Measurements from ENCODE around the gene OTOG.

The OTOG gene

DNA sequence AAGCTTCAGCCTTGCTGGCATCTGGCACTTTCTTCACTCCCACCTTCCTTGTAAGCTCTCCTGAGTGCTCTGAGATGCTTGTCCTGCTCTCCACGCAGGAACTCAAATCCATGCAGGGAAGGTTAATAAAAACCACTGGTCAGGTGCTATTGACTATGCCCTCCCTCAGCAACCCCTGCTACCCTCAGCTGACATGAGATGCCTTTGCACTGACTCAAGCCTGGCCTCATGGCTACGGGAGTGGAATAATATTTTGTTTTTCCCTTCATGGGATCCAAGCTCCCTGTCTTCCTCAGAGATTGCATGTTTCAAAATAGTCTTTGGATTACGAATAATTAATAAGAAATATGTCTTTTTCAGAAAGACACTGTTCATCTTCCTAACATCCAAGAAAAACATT lies 38.8 kb upstream of the OTOG start:
- no peak overlapping the region for H3K4me3 ChIP-seq (replicated peaks; ENCODE audit: low read depth, low read length)
- H3K27me3 ChIP-seq (replicated peaks; ENCODE audit: control insufficient read depth, insufficient read depth, low read length): no peaks in the 10 kb centered on the region; the same call in 1 of the 2 replicates
- TF ChIP-seq, protein P1, sequence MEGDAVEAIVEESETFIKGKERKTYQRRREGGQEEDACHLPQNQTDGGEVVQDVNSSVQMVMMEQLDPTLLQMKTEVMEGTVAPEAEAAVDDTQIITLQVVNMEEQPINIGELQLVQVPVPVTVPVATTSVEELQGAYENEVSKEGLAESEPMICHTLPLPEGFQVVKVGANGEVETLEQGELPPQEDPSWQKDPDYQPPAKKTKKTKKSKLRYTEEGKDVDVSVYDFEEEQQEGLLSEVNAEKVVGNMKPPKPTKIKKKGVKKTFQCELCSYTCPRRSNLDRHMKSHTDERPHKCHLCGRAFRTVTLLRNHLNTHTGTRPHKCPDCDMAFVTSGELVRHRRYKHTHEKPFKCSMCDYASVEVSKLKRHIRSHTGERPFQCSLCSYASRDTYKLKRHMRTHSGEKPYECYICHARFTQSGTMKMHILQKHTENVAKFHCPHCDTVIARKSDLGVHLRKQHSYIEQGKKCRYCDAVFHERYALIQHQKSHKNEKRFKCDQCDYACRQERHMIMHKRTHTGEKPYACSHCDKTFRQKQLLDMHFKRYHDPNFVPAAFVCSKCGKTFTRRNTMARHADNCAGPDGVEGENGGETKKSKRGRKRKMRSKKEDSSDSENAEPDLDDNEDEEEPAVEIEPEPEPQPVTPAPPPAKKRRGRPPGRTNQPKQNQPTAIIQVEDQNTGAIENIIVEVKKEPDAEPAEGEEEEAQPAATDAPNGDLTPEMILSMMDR (IDR thresholded peaks at IDR 0.05; ENCODE audit: insufficient read depth, low read length, poor library complexity, severe bottlenecking): no peak
- no peaks in the 10 kb centered on the region for H3K36me3 ChIP-seq (ENCODE audit: control insufficient read depth, insufficient read depth, low read length)
- no peak for DNase-seq (ENCODE audit: extremely low read depth, insufficient read length)

DNA sequence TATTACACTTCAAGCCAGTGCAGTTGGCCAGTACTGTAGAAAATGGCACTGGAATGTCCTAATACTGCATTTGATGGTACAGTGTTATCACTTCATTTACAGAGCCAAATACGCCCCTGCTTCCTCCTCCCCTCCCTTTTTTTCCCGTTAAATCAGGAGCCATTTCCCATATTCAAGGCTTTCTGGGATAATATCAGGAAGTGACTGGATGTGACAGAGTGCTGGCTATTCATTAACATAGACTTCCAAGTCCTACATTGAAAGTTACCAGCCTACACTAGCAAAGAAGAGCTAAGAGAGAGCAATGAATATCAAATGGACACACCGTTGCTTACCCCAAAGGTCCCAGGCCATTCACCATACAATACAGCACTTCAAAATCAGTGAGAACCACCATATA lies 38.3 kb upstream of the OTOG start:
- Histone ChIP-seq H3K4me3 (replicated peaks; ENCODE audit: low read depth, low read length) (no peak overlapping the region), H3K36me3 (ENCODE audit: control insufficient read depth, insufficient read depth, low read length) (no peaks in the 10 kb centered on the region), H3K27me3 (replicated peaks; ENCODE audit: control insufficient read depth, insufficient read depth, low read length) (no peaks in the 10 kb centered on the region; the same call in 1 of the 2 replicates)
- no peak for DNase-seq (ENCODE audit: extremely low read depth, insufficient read length)
- TF ChIP-seq, protein P1 (IDR thresholded peaks at IDR 0.05; ENCODE audit: insufficient read depth, low read length, poor library complexity, severe bottlenecking): no peak

DNA sequence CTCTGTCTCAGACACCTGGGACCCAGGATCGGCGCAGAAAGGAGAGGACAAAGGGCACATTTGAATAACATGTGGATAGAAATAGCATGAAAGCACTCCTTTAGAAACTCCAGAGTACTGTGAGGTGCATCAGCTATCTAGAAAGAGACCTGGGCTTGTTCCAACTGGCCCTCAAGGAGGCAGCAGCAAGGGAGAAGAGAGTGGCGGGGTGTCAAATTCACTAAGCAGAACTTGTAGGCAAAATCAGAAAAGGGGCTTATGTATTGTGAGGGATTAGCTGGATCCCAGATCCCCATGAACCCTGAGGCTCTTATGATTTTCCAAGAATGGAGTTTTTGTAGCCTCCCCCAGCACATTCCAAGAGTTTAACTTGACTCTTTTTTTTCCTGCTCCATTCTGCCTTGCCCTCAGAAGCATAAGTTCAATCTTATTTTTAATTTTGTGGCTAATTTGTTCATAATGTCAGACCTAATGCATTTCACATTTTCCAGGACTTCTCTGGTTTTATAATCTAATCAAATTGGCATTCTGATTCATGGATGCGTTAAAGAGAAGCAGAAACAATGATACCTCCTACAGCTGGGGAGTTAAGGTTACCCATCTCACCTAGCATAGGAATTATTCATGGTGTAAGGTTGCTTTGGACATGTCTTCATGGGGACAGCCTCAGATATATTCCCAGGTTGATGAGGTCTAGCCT lies 36.4 kb upstream of the OTOG start:
- TF ChIP-seq, protein P1 (IDR thresholded peaks at IDR 0.05; ENCODE audit: insufficient read depth, low read length, poor library complexity, severe bottlenecking): no peak

DNA sequence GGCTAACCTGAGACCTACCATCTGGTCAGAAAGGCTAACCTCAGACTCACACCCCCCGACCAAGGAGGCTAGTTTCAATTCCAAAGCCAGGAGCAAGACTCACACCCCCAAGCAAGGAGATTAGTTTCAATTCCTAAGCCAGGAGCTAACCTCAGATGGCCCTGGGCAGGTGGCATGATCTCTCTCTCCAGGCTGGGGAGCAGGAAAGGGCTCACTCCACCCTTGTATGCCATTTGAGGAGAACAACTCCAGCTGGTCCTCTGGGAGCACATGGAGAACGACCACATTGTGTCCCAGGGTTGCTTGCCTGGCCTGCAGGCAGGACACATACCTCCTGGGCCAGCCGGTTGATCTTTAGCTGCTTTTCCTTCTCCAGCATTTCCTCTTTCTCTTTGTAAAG lies 35.5 kb upstream of the OTOG start:
- H3K36me3 ChIP-seq (ENCODE audit: control insufficient read depth, insufficient read depth, low read length): no peaks in the 10 kb centered on the region
- TF ChIP-seq, protein P1 (IDR thresholded peaks at IDR 0.05; ENCODE audit: insufficient read depth, low read length, poor library complexity, severe bottlenecking): no peak
- H3K4me3 ChIP-seq (replicated peaks; ENCODE audit: low read depth, low read length): no peak overlapping the region
- peaks cover 2% of the 10 kb centered on the region; the same call in 1 of the 2 replicates for H3K27me3 ChIP-seq (replicated peaks; ENCODE audit: control insufficient read depth, insufficient read depth, low read length)
- DNase-seq (ENCODE audit: extremely low read depth, insufficient read length): no peak

More for the DNA sequence above, 36.4 kb upstream of the OTOG start:
- no peak for DNase-seq (ENCODE audit: extremely low read depth, insufficient read length)
- Histone ChIP-seq H3K27me3 (replicated peaks; ENCODE audit: control insufficient read depth, insufficient read depth, low read length) (no peaks in the 10 kb centered on the region; the same call in 1 of the 2 replicates), H3K4me3 (replicated peaks; ENCODE audit: low read depth, low read length) (no peak overlapping the region), H3K36me3 (ENCODE audit: control insufficient read depth, insufficient read depth, low read length) (no peaks in the 10 kb centered on the region)

DNA sequence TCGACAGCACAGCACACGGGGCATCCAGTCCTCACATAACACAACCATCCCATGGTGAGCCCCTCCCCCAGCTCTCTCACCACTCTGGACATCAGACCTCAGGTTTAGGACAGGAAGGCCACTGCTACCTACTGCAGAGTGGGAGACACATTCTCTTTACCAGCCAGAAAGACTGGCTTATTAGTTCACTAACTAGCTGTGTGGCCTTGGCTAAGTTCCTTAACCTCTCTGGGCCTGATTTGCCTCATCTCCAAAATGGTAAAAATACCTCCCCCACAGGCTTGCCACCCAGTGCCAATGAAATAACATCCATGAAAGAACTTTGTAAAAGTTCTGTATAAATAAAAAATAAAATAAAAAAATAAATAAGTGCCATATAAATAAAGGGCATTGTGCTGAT lies 35.0 kb upstream of the OTOG start:
- no peak for DNase-seq (ENCODE audit: extremely low read depth, insufficient read length)
- Histone ChIP-seq H3K27me3 (replicated peaks; ENCODE audit: control insufficient read depth, insufficient read depth, low read length) (peaks cover 2% of the 10 kb centered on the region; the same call in 1 of the 2 replicates), H3K36me3 (ENCODE audit: control insufficient read depth, insufficient read depth, low read length) (no peaks in the 10 kb centered on the region), H3K4me3 (replicated peaks; ENCODE audit: low read depth, low read length) (no peak overlapping the region)
- TF ChIP-seq, protein P1 (IDR thresholded peaks at IDR 0.05; ENCODE audit: insufficient read depth, low read length, poor library complexity, severe bottlenecking): no peak
